HG02852 (cell line): Measurements from ENCODE around the gene NEO1.

Experiments used
- ATAC-seq: cut with Tn5 transposase; IDR thresholded peaks from one replicate; pipeline ENCODE4 v1.9.1; 2021; ENCODE audit warnings: mild to moderate bottlenecking, moderate library complexity; ENCODE audit not compliant: unreplicated experiment

Gene NEO1

GRCh38 chr15:73344056-73344455, 291.8 kb downstream of the NEO1 start:
- no peak for ATAC-seq

- no peak for ATAC-seq
Observed at GRCh38 chr15:73345658-73346057, 293.4 kb downstream of the NEO1 start.

GRCh38 chr15:73346735-73347312, 294.6 kb downstream of the NEO1 start:
- no peak for ATAC-seq

GRCh38 chr15:73349191-73349590, 296.9 kb downstream of the NEO1 start:
- no peak for ATAC-seq

GRCh38 chr15:73352082-73352481, 299.8 kb downstream of the NEO1 start:
- ATAC-seq = no peak

- ATAC-seq = no peak
Observed at GRCh38 chr15:73353734-73354133, 301.5 kb downstream of the NEO1 start.

GRCh38 chr15:73354241-73354640, 302.0 kb downstream of the NEO1 start:
- ATAC-seq = no peak
